Transverse colon (tissue), 4 donors: ENCODE results near the gene SLIT3. TPM values are rescaled to one million over a fixed set of nuclear protein-coding genes. Genes with fewer than 3 reads are reported as not detected.

Experiments
- DNase-seq: peaks from one replicate; pipeline ENCODE4 v3.0.0-alpha.2; 2019
- H3K27ac ChIP-seq, 4 donors: fragments of 200-600 bp; sonication (generic); 2 replicates each; pipeline ENCODE4 v1.5.1; 2016 to 2018; ENCODE audit warnings: inconsistent platforms in 4 of 4
- H3K27me3 ChIP-seq: fragments of 200-600 bp; sonication (generic); 2 replicates; pipeline ENCODE4 v1.5.1; 2017; ENCODE audit warnings: inconsistent platforms
- H3K36me3 ChIP-seq, 4 donors: fragments of 200-600 bp; sonication (generic); 2 replicates each; pipeline ENCODE4 v1.5.1; 2017 to 2019; ENCODE audit warnings: inconsistent platforms in 4 of 4
- H3K4me1 ChIP-seq, 4 donors: fragments of 200-600 bp; sonication (generic); 2 replicates each; pipeline ENCODE4 v1.5.1; 2017 to 2020; ENCODE audit warnings: inconsistent platforms in 4 of 4
- H3K4me3 ChIP-seq, 4 donors: fragments of 200-600 bp; sonication (generic); 1 replicate in 1 of 4; 2 replicates in 3 of 4; pipeline versions ENCODE4 v1.5.1 to v1.6.1; 2017 to 2019; ENCODE audit warnings: inconsistent platforms in 4 of 4
- H3K9me3 ChIP-seq, 2 donors: fragments of 200-600 bp; sonication (generic); 2 replicates each; pipeline ENCODE4 v1.5.1; 2017 to 2019; ENCODE audit warnings: inconsistent platforms in 2 of 2
- EP300 ChIP-seq: sonication (generic); formaldehyde crosslinking; IDR thresholded peaks from one replicate; pipeline ENCODE4 v1.6.1; 2017; ENCODE audit warnings: antibody characterized with exemption, low read depth
- POLR2A ChIP-seq: fragments of 450-650 bp; IDR thresholded peaks from one replicate; pipeline ENCODE4 v1.6.1; 2016; ENCODE audit warnings: antibody characterized with exemption, mild to moderate bottlenecking, moderate library complexity
- POLR2AphosphoS5 ChIP-seq, 3 donors: sonication (generic); formaldehyde crosslinking; IDR thresholded peaks; one replicate each; pipeline ENCODE4 v1.6.1; 2016; ENCODE audit warnings: antibody characterized with exemption in 3 of 3
- WGBS, 2 donors: methylation state at CpG; one replicate each; pipeline ENCODE4 v1.1.5; 2018; ENCODE audit warnings: low coverage in 1 of 2; 5-methylcytosine and 5-hydroxymethylcytosine counted together
- in situ Hi-C, 4 donors: fragments of 200-750 bp; cut with MboI; loops; one replicate each; pipeline versions ENCODE4 v1.15.0 to v1.15.1; 2017; ENCODE audit warnings: low sequenced_read_pairs in 3 of 4, low pct_ligation_motif_present in 1 of 4, low pct_unique_long_range_greater_than_20kb in 1 of 4
- intact Hi-C: fragments of 100-400 bp; cut with DNase I; formaldehyde crosslinking; loops from one replicate; pipeline ENCODE4 v1.15.1; 2023; ENCODE audit warnings: low total_unique reads
- total RNA-seq, 4 donors: library from RNA; depleted of rRNA; stranded (reverse); fragments of >200 nt; gene quantifications; one replicate each; pipeline ENCODE4 v1.1.0, GENCODE V29; 2016
- TF ChIP-seq, protein P1 (sequence below), 5 experiments: fragments of 200-600 bp in 3 of 5; fragments of 450-650 bp in 2 of 5; sonication (generic) in 3 of 5; IDR thresholded peaks; 1 replicate in 2 of 5; 2 replicates in 3 of 5; pipeline ENCODE4 v1.5.1; 2016 to 2017; ENCODE audit warnings: antibody characterized with exemption in 5 of 5, inconsistent platforms in 3 of 5, mild to moderate bottlenecking in 2 of 5, moderate library complexity in 1 of 5

The SLIT3 gene
- total RNA-seq, 4 donors from 2014 or later = 6.7 to 60.5 (median 9.6) TPM

DNA sequence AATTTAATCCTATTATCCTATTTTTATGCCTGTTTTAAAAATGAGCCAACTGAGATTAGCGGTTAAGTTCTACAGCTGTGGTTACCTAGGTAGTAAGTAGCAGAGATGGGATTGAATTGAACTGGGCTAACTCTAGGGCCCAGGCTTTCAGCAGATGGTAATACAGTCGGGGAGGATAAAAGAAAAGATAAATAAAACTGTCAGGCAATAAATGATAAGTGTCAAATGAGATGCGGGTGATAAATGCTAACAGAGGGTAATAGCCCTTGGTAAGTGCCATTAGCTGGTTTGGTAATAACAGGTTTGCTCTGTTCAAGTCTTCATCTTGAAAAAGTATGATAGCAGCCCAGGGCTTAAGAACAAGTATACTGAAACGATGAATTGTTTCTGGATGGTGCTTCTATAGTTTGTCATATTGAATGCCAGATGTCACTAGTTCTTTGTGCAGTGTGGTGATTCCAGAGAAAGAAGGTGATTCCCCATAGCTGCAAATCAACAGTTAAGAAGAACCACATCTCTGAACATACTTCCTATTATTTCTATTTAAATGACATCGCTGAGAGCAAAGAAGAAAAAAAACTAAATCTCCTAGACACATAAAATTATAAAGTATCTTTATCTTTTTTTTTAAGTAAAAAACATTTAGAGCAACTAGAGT, 360.9 kb downstream of the SLIT3 start:
- intact Hi-C loops (no loop called here), in situ Hi-C loops (no loop called here)
- Histone ChIP-seq H3K4me3 (no peak overlapping the region), H3K9me3 (no peaks in the 10 kb centered on the region), H3K36me3 (no peaks in the 10 kb centered on the region), H3K27ac (no peak overlapping the region), H3K4me1 (no peaks in the 10 kb centered on the region), H3K27me3 (no peaks in the 10 kb centered on the region)
- TF ChIP-seq, protein P1, sequence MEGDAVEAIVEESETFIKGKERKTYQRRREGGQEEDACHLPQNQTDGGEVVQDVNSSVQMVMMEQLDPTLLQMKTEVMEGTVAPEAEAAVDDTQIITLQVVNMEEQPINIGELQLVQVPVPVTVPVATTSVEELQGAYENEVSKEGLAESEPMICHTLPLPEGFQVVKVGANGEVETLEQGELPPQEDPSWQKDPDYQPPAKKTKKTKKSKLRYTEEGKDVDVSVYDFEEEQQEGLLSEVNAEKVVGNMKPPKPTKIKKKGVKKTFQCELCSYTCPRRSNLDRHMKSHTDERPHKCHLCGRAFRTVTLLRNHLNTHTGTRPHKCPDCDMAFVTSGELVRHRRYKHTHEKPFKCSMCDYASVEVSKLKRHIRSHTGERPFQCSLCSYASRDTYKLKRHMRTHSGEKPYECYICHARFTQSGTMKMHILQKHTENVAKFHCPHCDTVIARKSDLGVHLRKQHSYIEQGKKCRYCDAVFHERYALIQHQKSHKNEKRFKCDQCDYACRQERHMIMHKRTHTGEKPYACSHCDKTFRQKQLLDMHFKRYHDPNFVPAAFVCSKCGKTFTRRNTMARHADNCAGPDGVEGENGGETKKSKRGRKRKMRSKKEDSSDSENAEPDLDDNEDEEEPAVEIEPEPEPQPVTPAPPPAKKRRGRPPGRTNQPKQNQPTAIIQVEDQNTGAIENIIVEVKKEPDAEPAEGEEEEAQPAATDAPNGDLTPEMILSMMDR (IDR thresholded peaks at IDR 0.05) = no peak
- no peak for TF ChIP-seq POLR2A
- TF ChIP-seq POLR2AphosphoS5 (IDR thresholded peaks at IDR 0.05) = no peak
- TF ChIP-seq EP300 = no peak
- 49 to 52% methylated on average over 5 of the region's 5 CpGs for WGBS, 2 donors
- no peak for DNase-seq

DNA sequence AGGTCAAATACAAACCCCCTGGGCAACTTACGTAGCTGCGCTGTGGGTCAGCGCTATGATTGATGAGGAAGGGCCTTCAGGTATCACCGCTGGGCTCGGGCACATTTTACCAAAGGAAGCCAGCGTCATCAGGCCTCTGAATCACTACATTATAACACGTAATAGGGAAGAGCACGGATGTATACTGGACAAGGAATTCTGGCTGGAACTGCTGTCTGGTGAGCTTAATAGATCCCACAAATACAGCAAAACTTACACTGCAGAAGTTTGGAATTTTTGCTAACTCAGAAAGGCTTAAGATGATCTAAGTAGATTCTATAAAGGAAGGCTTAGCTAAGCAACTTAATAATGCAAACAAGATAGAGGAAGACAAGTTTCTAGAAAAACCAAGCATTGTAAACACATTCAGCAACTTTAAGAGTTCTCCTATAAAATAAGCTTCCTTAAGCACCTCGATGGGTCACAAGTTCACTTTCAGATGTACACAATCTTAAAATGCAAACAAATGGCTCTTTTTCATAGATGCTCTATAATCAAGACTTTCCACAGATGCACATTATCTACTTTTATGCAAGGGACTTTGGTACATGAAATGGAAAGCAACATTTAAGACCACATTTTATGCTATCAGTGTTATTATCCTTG, 361.7 kb downstream of the SLIT3 start:
- H3K27me3 ChIP-seq = no peaks in the 10 kb centered on the region
- no peaks in the 10 kb centered on the region for H3K4me1 ChIP-seq
- H3K4me3 ChIP-seq = no peak overlapping the region
- DNase-seq = no peak
- no peak for TF ChIP-seq POLR2A
- TF ChIP-seq, protein P1 (IDR thresholded peaks at IDR 0.05) = no peak
- TF ChIP-seq EP300 = no peak
- TF ChIP-seq POLR2AphosphoS5 (IDR thresholded peaks at IDR 0.05) = no peak
- intact Hi-C loops = no loop called here
- in situ Hi-C loops = no loop called here
- H3K36me3 ChIP-seq = no peaks in the 10 kb centered on the region
- no peaks in the 10 kb centered on the region for H3K9me3 ChIP-seq
- no peak overlapping the region for H3K27ac ChIP-seq
- 76 to 79% methylated on average over 5 to 9 of the region's 9 CpGs for WGBS, 2 donors

DNA sequence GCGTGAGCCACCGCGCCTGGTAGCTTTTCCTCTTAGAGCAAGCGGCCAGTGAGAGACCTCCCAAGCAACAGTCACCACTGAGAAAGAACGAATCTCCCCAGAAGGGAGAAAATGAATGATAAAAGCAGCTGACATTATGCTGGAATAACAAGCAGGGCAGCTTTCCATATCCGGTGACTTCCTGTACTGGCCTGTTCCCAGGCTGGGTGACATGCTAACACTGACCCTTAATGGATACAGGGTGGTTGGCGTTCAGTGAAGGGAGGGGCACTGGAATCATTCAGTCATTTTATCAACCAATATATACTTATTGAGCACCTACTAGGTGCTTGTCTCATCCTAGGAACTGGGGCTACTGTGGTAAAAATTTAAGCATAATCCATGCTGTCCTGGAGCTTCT, 364.4 kb downstream of the SLIT3 start:
- DNase-seq = no peak
- no peaks in the 10 kb centered on the region for H3K9me3 ChIP-seq
- intact Hi-C loops = no loop called here
- no peaks in the 10 kb centered on the region for H3K4me1 ChIP-seq
- H3K27ac ChIP-seq = no peak overlapping the region
- no peaks in the 10 kb centered on the region for H3K36me3 ChIP-seq
- H3K4me3 ChIP-seq = no peak overlapping the region
- 76 to 87% methylated on average over 4 to 7 of the region's 7 CpGs for WGBS, 2 donors
- H3K27me3 ChIP-seq = no peaks in the 10 kb centered on the region
- in situ Hi-C loops = no loop called here
- TF ChIP-seq EP300 (no peak), POLR2AphosphoS5 (IDR thresholded peaks at IDR 0.05) (no peak), POLR2A (no peak)
- TF ChIP-seq, protein P1 (IDR thresholded peaks at IDR 0.05) = no peak

DNA sequence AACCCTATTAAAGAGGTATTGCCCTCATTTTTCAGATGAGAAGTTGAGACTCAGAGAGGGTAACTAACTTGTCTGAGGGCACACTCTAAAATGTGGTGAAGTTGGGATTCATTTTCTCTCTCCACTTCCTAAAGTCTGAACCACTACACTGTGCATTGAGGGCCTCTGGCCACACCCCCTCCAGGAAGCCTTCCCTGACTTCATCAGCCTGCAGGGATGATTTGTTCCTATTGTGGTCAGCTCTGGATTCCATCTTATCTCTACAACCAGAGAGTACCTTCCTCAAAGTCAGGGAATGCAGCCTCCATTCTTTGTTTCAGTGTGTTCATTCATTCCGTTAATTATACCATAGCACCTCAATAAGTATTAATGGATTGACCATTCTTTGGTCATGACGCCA, 365.8 kb downstream of the SLIT3 start:
- no peaks in the 10 kb centered on the region for H3K36me3 ChIP-seq
- intact Hi-C loops = no loop called here
- 98 to 100% methylated on average over 1 to 2 of the region's 2 CpGs for WGBS, 2 donors

More for the DNA sequence above, 365.8 kb downstream of the SLIT3 start:
- Histone ChIP-seq H3K4me3 (no peak overlapping the region), H3K27ac (no peak overlapping the region), H3K9me3 (no peaks in the 10 kb centered on the region), H3K4me1 (no peaks in the 10 kb centered on the region), H3K27me3 (no peaks in the 10 kb centered on the region)
- in situ Hi-C loops = no loop called here
- no peak for TF ChIP-seq POLR2A
- no peak for TF ChIP-seq POLR2AphosphoS5 (IDR thresholded peaks at IDR 0.05)
- TF ChIP-seq EP300 = no peak
- TF ChIP-seq, protein P1 (IDR thresholded peaks at IDR 0.05) = no peak
- no peak for DNase-seq
